H1 (cell line): ENCODE measurements around the gene TNN. TPM values are rescaled to one million over a fixed set of nuclear protein-coding genes. Genes with fewer than 3 reads are reported as not detected.

ENCODE experiments used
- CTCF ChIA-PET: fragments of 300-600 bp; sonication (Branson Sonifier 250); formaldehyde crosslinking; loops from one replicate; lab custom pipeline; 2021; ENCODE audit not compliant: partially characterized antibody; lab: Charles Lee
- POLR2A ChIA-PET: fragments of 300-600 bp; sonication (Branson Sonifier 250); formaldehyde crosslinking; loops from one replicate; lab custom pipeline; 2021; ENCODE audit warnings: inconsistent platforms; ENCODE audit not compliant: partially characterized antibody; lab: Charles Lee
- DNase-seq, 2 experiments: peaks; one replicate each; pipeline versions ENCODE4 v3.0.0 to v3.0.0-alpha.2; 2010 to 2022; ENCODE audit warnings: low spot score in 2 of 2, low read depth in 1 of 2, mixed read lengths in 1 of 2
- FAIRE-seq: peaks from 2 replicates; lab custom pipeline; 2011; peaks lifted over from hg19 to GRCh38; lab: Jason Lieb, UNC
- H2AFZ ChIP-seq: 2 replicates; pipeline ENCODE4 v1.8.1; 2012; ENCODE audit warnings: low read length, inconsistent platforms
- H2AK5ac ChIP-seq: 2 replicates; pipeline ENCODE4 v1.6.1; 2013; ENCODE audit warnings: low read depth, low read length
- H2BK120ac ChIP-seq: replicated peaks from 2 replicates; pipeline ENCODE3; 2013; ENCODE audit warnings: low read depth, low read length, inconsistent platforms
- H2BK12ac ChIP-seq: 2 replicates; pipeline ENCODE4 v1.6.1; 2013; ENCODE audit warnings: low read depth, low read length
- H2BK15ac ChIP-seq: 2 replicates; pipeline ENCODE4 v1.6.1; 2013; ENCODE audit warnings: low read length
- H2BK20ac ChIP-seq: 2 replicates; pipeline ENCODE4 v1.6.1; 2013; ENCODE audit warnings: low read length
- H2BK5ac ChIP-seq: 2 replicates; pipeline ENCODE4 v1.6.1; 2013; ENCODE audit warnings: low read depth, low read length
- H3K14ac ChIP-seq: 2 replicates; pipeline ENCODE4 v1.6.1; 2013; ENCODE audit warnings: inconsistent platforms; ENCODE audit not compliant: insufficient read length
- H3K18ac ChIP-seq: 2 replicates; pipeline ENCODE4 v1.6.1; 2013; ENCODE audit warnings: low read length; ENCODE audit errors: extremely low read depth
- H3K23ac ChIP-seq: 2 replicates; pipeline ENCODE4 v1.6.1; 2013; ENCODE audit warnings: inconsistent platforms; ENCODE audit not compliant: insufficient read length
- H3K23me2 ChIP-seq: 2 replicates; pipeline ENCODE4 v1.6.1; 2013; ENCODE audit warnings: low read depth, low read length
- H3K27ac ChIP-seq: 2 replicates; pipeline ENCODE4 v1.6.1; 2011; ENCODE audit warnings: low read depth, low read length, inconsistent platforms
- H3K27me3 ChIP-seq, 4 experiments: replicated peaks in 1 of 4; 1 replicate in 1 of 4; 2 replicates in 3 of 4; pipeline versions ENCODE4 v1.6.1 to v1.8.1; 2011 to 2013; ENCODE audit warnings: low read length in 3 of 4, mild to moderate bottlenecking in 3 of 4, inconsistent platforms in 2 of 4, mixed read lengths in 2 of 4, moderate library complexity in 1 of 4; ENCODE audit not compliant: control insufficient read depth in 3 of 4, insufficient read depth in 3 of 4; ENCODE audit errors: extremely low read depth in 1 of 4
- H3K36me3 ChIP-seq, 4 experiments: 2 replicates each; pipeline versions ENCODE4 v1.6.1 to v1.8.1; 2011 to 2013; ENCODE audit warnings: mild to moderate bottlenecking in 4 of 4, low read length in 3 of 4, moderate library complexity in 2 of 4, control low read depth in 1 of 4, inconsistent platforms in 1 of 4; ENCODE audit not compliant: insufficient read depth in 4 of 4, control insufficient read depth in 2 of 4
- H3K4ac ChIP-seq: replicated peaks from 2 replicates; pipeline ENCODE3; 2013; ENCODE audit warnings: low read length, low read depth, mixed read lengths, inconsistent platforms; ENCODE audit not compliant: insufficient read length
- H3K4me1 ChIP-seq, 4 experiments: replicated peaks in 1 of 4; 1 replicate in 1 of 4; 2 replicates in 3 of 4; pipeline versions ENCODE4 v1.6.1 to v1.8.1; 2011 to 2013; ENCODE audit warnings: low read length in 3 of 4, inconsistent platforms in 2 of 4, mixed read lengths in 1 of 4; ENCODE audit not compliant: insufficient read depth in 4 of 4, control insufficient read depth in 3 of 4
- H3K4me2 ChIP-seq, 2 experiments: 2 replicates each; pipeline versions ENCODE4 v1.6.1 to v1.8.1; 2011 to 2013; ENCODE audit warnings: low read depth in 2 of 2, low read length in 2 of 2, control low read depth in 1 of 2, inconsistent platforms in 1 of 2, mild to moderate bottlenecking in 1 of 2; ENCODE audit not compliant: insufficient read depth in 1 of 2
- H3K4me3 ChIP-seq, 4 experiments: fragments of 200-600, 300-600 bp in 1 of 4; sonication (generic), shearing (Covaris generic), sonication (Bioruptor Twin) in 1 of 4; 2 replicates each; pipeline versions ENCODE4 v1.5.1 to v1.8.1; 2011 to 2016; ENCODE audit warnings: low read length in 4 of 4, low read depth in 3 of 4, control low read depth in 2 of 4, inconsistent platforms in 2 of 4, mild to moderate bottlenecking in 2 of 4, mixed read lengths in 1 of 4, moderate library complexity in 1 of 4; ENCODE audit not compliant: insufficient read depth in 2 of 4; ENCODE audit errors: extremely low read depth in 1 of 4
- H3K56ac ChIP-seq: replicated peaks from 2 replicates; pipeline ENCODE3; 2013; ENCODE audit warnings: low read depth, mild to moderate bottlenecking, mixed read lengths, low read length, inconsistent platforms; ENCODE audit not compliant: insufficient read length
- H3K79me1 ChIP-seq: 2 replicates; pipeline ENCODE4 v1.6.1; 2013; ENCODE audit warnings: low read depth, low read length, control low read depth
- H3K79me2 ChIP-seq, 2 experiments: 2 replicates each; pipeline versions ENCODE4 v1.6.1 to v1.8.1; 2012 to 2013; ENCODE audit warnings: low read length in 2 of 2, mild to moderate bottlenecking in 2 of 2, inconsistent platforms in 1 of 2; ENCODE audit not compliant: insufficient read depth in 2 of 2, control insufficient read depth in 1 of 2
- H3K9ac ChIP-seq, 4 experiments: replicated peaks in 1 of 4; 1 replicate in 1 of 4; 2 replicates in 3 of 4; pipeline versions ENCODE4 v1.6.1 to v1.8.1; 2011 to 2013; ENCODE audit warnings: low read depth in 3 of 4, low read length in 3 of 4, control low read depth in 2 of 4, mild to moderate bottlenecking in 2 of 4, moderate library complexity in 2 of 4, inconsistent platforms in 1 of 4; ENCODE audit errors: extremely low read depth in 1 of 4
- H3K9me3 ChIP-seq, 2 experiments: 2 replicates each; pipeline versions ENCODE4 v1.6.1 to v1.8.1; 2012 to 2013; ENCODE audit warnings: mild to moderate bottlenecking in 2 of 2, moderate library complexity in 2 of 2, control low read depth in 1 of 2, inconsistent platforms in 1 of 2, low read depth in 1 of 2, low read length in 1 of 2, mixed read lengths in 1 of 2; ENCODE audit not compliant: insufficient read depth in 2 of 2
- H4K20me1 ChIP-seq, 2 experiments: replicated peaks in 1 of 2; 2 replicates each; pipeline versions ENCODE3 to v1.8.1; 2011 to 2013; ENCODE audit warnings: inconsistent platforms in 2 of 2, low read length in 2 of 2, mild to moderate bottlenecking in 1 of 2; ENCODE audit not compliant: insufficient read depth in 2 of 2, control insufficient read depth in 1 of 2
- H4K5ac ChIP-seq: 2 replicates; pipeline ENCODE4 v1.6.1; 2013; ENCODE audit warnings: low read length, low read depth, mixed read lengths, inconsistent platforms; ENCODE audit not compliant: insufficient read length
- H4K8ac ChIP-seq: 2 replicates; pipeline ENCODE4 v1.8.0; 2013; ENCODE audit warnings: mild to moderate bottlenecking, moderate library complexity, low read length, inconsistent platforms; ENCODE audit not compliant: insufficient read depth; ENCODE audit errors: extremely low read depth
- H4K91ac ChIP-seq: replicated peaks from 2 replicates; pipeline ENCODE3; 2013; ENCODE audit warnings: low read length, mixed read lengths, inconsistent platforms; ENCODE audit not compliant: insufficient read length
- CHD1 ChIP-seq: IDR thresholded peaks from 2 replicates; pipeline ENCODE4 v1.6.1; 2012; ENCODE audit warnings: low read depth, low read length, improper control_type of control experiment
- RAD21 ChIP-seq, 2 experiments: IDR thresholded peaks in 1 of 2; conservative IDR thresholded peaks in 1 of 2; 2 replicates each; pipeline ENCODE4 v1.6.1; 2011; ENCODE audit warnings: low read depth in 2 of 2, low read length in 2 of 2, improper control_type of control experiment in 1 of 2, inconsistent platforms in 1 of 2, mild to moderate bottlenecking in 1 of 2, moderate library complexity in 1 of 2
- WGBS, 2 experiments: shearing (Covaris generic) in 1 of 2; methylation state at CpG; one replicate each; pipeline versions ENCODE4 v1.1.6 to v1.1.7; 2013 to 2015; ENCODE audit warnings: low lambda C conversion rate in 2 of 2, mixed read lengths in 2 of 2, inconsistent platforms in 1 of 2, low coverage in 1 of 2, missing lambda C conversion rate in 1 of 2; ENCODE audit not compliant: insufficient replicate concordance in 2 of 2, insufficient coverage in 1 of 2, insufficient read length in 1 of 2; ENCODE audit errors: extremely low coverage in 1 of 2, missing lambda C conversion rate in 1 of 2; 5-methylcytosine and 5-hydroxymethylcytosine counted together
- polyA plus RNA-seq, 7 experiments: library from polyadenylated mRNA; depleted of rRNA in 3 of 7; stranded (reverse) in 5 of 7; unstranded in 2 of 7; fragments of >200 nt in 5 of 7; fragments of 200-250 nt in 2 of 7; gene quantifications; 1 replicate in 5 of 7; 2 replicates in 1 of 7; 4 replicates in 1 of 7; pipeline versions ENCODE4 v1.2.1 to v1.2.3, GENCODE V29; 2011 to 2013; ENCODE audit warnings: missing spikeins in 2 of 7, mixed read lengths in 2 of 7
- total RNA-seq: library from RNA; stranded (reverse); fragmentation: NEBNext Ultra II Directional; extraction: Animal tissue kit (Norgen Biotek cat#: 25700); gene quantifications from 2 replicates; pipeline ENCODE4 v1.2.1, GENCODE V29; 2021
- TF ChIP-seq, protein P1 (sequence below), 3 experiments: IDR thresholded peaks; 1 replicate in 2 of 3; 2 replicates in 1 of 3; pipeline versions ENCODE4 v1.5.1 to v1.6.1; 2011; ENCODE audit warnings: low read length in 3 of 3, mild to moderate bottlenecking in 3 of 3, inconsistent platforms in 2 of 3, low read depth in 1 of 3, moderate library complexity in 1 of 3; ENCODE audit not compliant: insufficient read depth in 1 of 3; ENCODE audit errors: control extremely low read depth in 1 of 3

Gene TNN
- total and polyA plus RNA-seq, 2 of the 8 experiments (the other 6 are each of a cell fraction or from before 2014, with no cell fraction given): 0.21 to 0.30 TPM

- 90% methylated on average over 14 of the region's 14 CpGs; no CpG with 5 or more reads in 1 of the 2 experiments for WGBS, 2 experiments
- POLR2A ChIA-PET: interaction anchor here (0.9 kb wide), 1 partner anchor 11 kb away, joined by 3 read pairs; no protein-coding TSS in a partner anchor
- no peak overlapping the region for H3K27ac ChIP-seq
- no peak overlapping the region for H3K18ac ChIP-seq
- H2BK20ac ChIP-seq: peak overlapping the region; percentile 40; the same call in 1 of the 2 replicates
- H2BK12ac ChIP-seq: peak overlapping the region; percentile 85; the same call in 1 of the 2 replicates
- H3K79me2 ChIP-seq: no peaks in the 10 kb centered on the region
- no peak overlapping the region for H2BK5ac ChIP-seq
- no peak overlapping the region for H3K56ac ChIP-seq
- no peak for DNase-seq
- H3K36me3 ChIP-seq: no peaks in the 10 kb centered on the region
- no peaks in the 10 kb centered on the region for H3K9me3 ChIP-seq
- no peak overlapping the region for H4K5ac ChIP-seq
- no peak overlapping the region; a peak in 1 of 4 replicates for H3K4me2 ChIP-seq
- H4K8ac ChIP-seq: no peak overlapping the region
- H2AFZ ChIP-seq: no peak overlapping the region
- no peak overlapping the region for H2AK5ac ChIP-seq
- CTCF ChIA-PET: interaction anchor here (0.6 to 6.5 kb wide), 14 partner anchors 8 to 244 kb away, joined by 3 to 51 read pairs (median 6); no protein-coding TSS in a partner anchor
- TF ChIP-seq RAD21 (IDR thresholded peaks at IDR 0.05 in 1 of 2, conservative IDR thresholded peaks at IDR 0.05 in 1 of 2; ENCODE audit: low read depth in 2 of 2, low read length in 2 of 2) (peak in 1 of 2 experiments; percentile 9; a peak in 1 of 4 replicates), CHD1 (no peak)
- TF ChIP-seq, protein P1, sequence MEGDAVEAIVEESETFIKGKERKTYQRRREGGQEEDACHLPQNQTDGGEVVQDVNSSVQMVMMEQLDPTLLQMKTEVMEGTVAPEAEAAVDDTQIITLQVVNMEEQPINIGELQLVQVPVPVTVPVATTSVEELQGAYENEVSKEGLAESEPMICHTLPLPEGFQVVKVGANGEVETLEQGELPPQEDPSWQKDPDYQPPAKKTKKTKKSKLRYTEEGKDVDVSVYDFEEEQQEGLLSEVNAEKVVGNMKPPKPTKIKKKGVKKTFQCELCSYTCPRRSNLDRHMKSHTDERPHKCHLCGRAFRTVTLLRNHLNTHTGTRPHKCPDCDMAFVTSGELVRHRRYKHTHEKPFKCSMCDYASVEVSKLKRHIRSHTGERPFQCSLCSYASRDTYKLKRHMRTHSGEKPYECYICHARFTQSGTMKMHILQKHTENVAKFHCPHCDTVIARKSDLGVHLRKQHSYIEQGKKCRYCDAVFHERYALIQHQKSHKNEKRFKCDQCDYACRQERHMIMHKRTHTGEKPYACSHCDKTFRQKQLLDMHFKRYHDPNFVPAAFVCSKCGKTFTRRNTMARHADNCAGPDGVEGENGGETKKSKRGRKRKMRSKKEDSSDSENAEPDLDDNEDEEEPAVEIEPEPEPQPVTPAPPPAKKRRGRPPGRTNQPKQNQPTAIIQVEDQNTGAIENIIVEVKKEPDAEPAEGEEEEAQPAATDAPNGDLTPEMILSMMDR (IDR thresholded peaks at IDR 0.05; ENCODE audit: control extremely low read depth in 1 of 3, insufficient read depth in 1 of 3, low read depth in 1 of 3, low read length in 3 of 3): peak in 2 of 3 experiments; percentile 1 to 8; a peak in 2 of 4 replicates
- TF ChIP-seq, all 59 proteins: peak for 2
- H3K23me2 ChIP-seq: no peaks in the 10 kb centered on the region
- H3K4me1 ChIP-seq: peaks cover 6 to 16% (median 11%) of the 10 kb centered on the region in 4 experiments
- H4K20me1 ChIP-seq: no peaks in the 10 kb centered on the region
- FAIRE-seq: no peak
- H3K4me3 ChIP-seq: no peak overlapping the region
- H2BK15ac ChIP-seq: no peak overlapping the region
- no peak overlapping the region for H2BK120ac ChIP-seq
- H3K4ac ChIP-seq: no peak overlapping the region
- no peak overlapping the region for H4K91ac ChIP-seq
- no peak overlapping the region for H3K9ac ChIP-seq
- no peaks in the 10 kb centered on the region for H3K27me3 ChIP-seq
- no peak overlapping the region for H3K14ac ChIP-seq
- no peaks in the 10 kb centered on the region for H3K79me1 ChIP-seq
- no peak overlapping the region for H3K23ac ChIP-seq
Measured at GRCh38 chr1:175075572-175076568, 8.2 kb downstream of the TNN start.
